Cardiac septum (tissue), 1 donor: Measurements from ENCODE around the gene PCSK2. TPM values are rescaled to one million over a fixed set of nuclear protein-coding genes. Genes with fewer than 3 reads are reported as not detected.

Experiments
- DNase-seq: peaks from one replicate; pipeline ENCODE4 v3.0.0-alpha.2; 2020; ENCODE audit warnings: low spot score
- intact Hi-C: fragments of 100-400 bp; cut with DNase I; formaldehyde crosslinking; loops from one replicate; pipeline ENCODE4 v1.14.0; 2022
- total RNA-seq: library from RNA; stranded (reverse); fragmentation: NEBNext Ultra II Directional; extraction: Animal tissue kit (Norgen Biotek cat#: 25700); gene quantifications from one replicate; pipeline ENCODE4 v1.2.1, GENCODE V29; 2021
- donor health status: DM: no; HTN: no; CAD: no.

PCSK2 gene
- total RNA-seq, 1 donor from 2014 or later: 0.35 TPM

DNA sequence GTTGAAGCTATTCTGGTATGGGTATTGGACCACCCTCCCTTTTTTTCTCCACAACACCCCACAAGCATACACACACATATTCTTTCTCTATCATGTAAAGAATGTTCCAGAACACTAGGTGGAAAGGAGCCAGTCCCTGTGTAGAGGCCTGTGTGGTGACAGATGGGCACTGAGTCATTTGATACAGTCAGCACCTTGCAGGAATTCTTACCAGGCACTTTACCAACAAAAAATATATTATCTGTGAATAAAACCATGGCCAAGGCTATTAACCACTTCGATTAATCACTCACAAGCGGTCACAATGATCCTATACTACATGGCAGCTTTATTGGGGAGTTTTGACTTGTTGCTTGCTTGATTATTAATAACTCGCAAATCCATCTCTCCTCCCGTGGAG is 154.9 kb downstream of the PCSK2 start:
- intact Hi-C loops: no loop called here
- DNase-seq: no peak

DNA sequence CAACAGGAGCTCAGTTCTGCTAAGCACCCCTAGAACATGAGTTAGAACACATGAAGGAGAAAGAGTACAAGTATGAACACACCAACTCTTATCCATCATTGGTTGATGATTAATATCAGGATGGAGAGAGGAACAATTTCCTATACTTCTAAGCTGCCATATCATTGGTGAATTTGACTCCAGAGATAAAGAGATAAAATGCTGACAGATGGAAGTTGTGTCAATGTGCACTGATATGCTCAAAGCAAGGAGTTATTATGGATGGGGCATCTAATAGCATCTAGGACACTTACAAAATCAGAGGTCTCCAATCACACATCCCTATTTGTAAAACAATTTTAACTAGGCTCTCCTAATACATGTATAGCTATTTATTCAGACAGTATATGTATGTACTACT is 159.0 kb downstream of the PCSK2 start:
- intact Hi-C loops: no loop called here
- DNase-seq: no peak

DNA sequence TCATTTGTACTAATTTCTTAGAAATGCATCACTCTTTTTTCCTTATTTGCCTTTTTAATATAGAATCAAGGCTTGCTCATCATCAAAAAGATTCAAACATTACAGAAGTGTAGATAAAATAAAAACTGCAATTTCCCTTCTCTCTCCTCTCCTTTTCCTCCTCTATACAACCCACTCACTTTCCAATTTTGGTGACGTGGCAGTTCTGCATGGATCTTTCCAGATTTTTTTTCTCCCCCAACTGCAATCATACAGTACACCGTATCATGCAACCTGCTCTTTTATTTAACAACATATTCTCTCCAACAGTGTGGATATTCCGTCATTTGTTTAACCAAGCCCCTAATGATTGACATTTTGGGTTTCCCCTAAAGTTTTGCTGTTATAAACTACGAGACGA is 163.8 kb downstream of the PCSK2 start:
- intact Hi-C loops: no loop called here
- no peak for DNase-seq

DNA sequence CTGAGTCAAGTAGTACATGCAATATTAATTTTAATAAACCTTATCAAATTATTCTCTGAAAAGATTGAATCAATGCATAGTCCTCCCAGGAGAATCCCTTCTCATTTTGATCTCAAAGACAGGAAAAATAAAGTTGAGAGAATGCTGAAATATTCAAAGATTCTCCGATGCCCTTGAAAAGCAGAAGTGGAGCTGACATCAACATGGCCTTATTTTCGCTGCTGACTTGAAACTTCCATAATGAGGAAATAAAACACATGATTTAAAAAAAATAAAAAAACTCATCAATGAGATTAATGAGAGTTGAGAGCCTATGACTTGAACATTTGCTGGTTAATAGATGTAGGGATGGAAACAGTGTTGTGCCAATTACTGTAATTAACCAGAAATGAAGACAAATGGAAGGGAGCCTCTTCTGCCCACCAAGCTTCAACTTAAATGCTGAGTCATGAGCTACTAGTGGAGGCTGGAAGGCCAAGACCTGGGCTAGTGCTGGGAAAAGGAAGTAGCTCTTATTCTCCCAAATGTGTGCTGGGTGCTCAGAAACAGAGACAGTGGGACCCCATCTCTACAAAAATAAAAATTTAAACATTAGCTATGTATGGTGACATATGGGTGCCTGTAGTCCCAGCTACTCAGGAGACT is 164.4 kb downstream of the PCSK2 start:
- intact Hi-C loops: no loop called here

DNA sequence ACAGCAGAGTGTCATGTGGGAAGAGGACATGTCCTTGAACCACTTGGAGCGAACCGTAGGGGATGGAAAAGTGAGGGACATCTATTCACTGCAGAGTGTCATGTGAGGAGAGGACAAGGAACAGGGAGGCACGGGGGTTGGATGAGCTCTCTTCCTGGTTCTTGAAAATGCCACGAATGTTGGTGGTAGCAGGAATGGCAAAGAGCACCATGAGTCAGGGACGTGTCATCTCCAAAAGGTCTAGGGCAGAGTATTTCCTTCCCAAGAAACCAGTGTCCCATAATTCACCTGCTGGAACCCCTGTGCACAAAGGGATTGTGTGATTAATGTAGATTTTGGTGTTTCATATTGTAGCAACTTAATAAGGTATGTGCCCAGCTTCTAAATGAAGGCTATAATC is 167.6 kb downstream of the PCSK2 start:
- intact Hi-C loops: no loop called here
- DNase-seq: no peak

More for the DNA sequence above, 164.4 kb downstream of the PCSK2 start:
- no peak for DNase-seq

DNA sequence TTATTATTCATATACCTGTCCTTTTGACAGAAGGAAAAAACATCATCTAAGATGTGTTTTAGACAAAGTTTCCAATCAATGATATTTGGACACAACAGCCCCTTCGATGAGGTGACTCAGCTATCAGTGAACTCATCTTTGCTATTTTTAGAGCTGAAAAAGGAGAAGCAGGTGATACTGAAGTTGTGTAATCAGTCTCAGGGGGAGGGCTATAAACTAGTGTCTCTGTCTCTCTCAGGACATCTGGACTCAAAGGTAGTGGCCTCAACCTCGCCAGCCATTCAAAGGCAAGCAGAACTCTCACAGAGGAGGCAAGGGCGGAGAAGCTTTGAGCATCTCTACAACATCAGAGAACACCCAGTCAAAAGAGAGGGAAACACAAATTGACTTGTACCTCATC is 168.9 kb downstream of the PCSK2 start:
- intact Hi-C loops: no loop called here
- DNase-seq: no peak

DNA sequence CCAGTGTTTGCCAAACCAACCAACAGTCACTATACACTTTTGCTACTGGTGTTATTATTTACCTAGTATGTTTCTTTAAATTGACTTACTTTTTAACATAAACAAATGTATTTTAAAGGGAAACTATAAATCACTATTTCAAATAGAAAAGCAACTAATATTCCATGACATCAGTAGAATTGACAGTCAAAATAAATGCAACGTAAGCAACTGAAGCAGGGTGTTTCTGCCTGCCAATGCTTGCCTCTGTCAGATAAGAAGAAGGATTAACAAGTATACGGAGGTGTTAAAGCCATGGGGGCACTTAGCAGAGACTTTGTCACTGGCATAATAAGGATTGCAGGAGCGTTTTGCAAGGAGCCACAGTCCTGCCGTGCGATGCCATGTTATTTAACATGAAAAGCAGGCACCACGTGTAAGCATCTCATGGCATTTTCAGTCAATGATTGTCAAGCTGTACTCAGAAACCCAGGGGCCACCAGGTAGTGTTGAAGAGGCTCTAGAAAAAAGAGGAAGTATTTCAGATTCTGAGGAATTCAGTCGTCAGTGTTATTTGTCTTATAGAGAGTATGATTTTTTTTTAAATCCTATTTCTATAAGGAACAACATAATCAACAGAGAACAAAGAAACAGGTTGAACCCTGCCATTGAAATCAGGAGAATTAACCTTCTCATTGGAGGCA is 172.6 kb downstream of the PCSK2 start:
- intact Hi-C loops: no loop called here
- no peak for DNase-seq

DNA sequence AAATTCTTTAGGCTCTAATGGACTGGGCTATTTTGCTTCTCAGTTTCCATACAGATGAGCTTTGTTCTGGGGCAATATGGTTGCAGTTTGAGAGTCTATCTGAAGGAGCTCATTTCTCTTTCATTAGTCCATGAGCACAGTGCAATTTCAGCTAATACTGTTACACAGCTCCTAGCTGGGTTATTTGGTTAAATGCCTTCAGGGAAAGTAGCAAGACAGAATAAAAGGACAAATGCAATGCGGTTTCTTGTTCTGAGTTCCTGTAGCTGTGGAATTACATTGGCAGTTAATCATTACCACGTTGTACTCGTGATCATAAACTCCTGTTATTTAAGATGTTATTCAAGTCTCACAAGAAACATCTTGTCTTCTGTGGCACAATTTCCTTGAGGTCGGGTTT is 176.6 kb downstream of the PCSK2 start:
- intact Hi-C loops: no loop called here
- no peak for DNase-seq

DNA sequence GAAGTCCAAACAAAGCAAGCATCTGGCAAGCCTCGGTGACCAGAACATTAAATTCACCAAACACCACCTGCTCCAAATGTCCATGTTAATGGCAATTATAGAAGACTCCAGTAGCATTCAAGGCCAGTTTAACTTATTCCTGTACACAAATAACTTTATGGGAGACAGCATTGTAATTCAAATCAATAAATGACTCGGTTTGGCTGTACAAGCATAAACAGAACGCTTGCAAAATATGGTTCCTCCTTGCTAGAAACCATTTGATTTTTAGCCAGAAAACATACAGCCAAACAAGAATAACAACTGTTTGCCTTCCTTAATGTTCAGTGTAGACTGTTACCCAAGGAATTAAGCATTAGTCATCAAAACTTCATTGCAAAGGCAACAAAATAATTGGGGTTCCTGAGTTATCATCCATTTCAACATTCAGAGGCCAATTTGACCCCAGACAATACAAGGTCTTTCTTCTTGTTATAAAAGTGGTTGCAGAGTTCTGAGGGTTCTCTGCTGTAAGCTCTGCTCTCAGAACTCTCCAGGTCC is 179.3 kb downstream of the PCSK2 start:
- intact Hi-C loops: no loop called here
- DNase-seq: no peak

DNA sequence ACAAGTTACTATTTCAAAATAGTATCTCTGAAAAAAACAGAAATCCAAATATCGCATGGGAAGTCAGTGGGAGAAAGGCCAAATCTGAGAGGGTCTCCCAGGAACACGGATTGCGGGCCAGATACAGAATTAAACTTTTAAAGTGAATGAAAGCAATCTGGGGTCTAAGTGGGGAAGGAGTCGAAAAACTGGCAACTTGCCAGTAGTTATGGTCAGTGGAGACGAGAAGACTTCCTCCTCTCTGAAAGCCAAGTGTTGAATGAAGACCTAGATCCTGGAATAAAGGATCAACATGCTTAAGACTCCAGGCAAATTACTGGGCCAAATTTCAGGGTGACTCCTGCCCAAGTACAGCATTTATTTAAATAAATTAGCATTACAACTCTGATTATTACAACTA is 180.7 kb downstream of the PCSK2 start:
- no peak for DNase-seq
- intact Hi-C loops: no loop called here

DNA sequence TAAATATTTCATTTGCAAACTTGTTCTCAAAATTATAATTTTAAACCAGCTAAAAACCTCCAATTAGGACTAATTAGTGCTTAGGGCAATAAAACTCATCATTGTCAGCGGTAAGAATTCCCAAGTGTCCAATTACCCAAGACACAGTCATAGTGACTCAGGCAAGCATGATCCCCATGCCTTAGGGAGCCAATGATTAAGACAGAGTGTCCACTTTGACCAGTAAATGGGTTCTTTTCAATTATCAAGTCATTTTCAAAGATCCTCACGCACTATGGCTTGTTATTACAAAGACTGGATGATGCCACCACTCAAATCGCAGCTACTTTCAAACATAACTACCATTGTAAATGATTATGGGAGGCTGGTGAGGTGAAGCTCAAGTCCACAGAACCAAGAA is 190.4 kb downstream of the PCSK2 start:
- intact Hi-C loops: no loop called here
- DNase-seq: no peak

DNA sequence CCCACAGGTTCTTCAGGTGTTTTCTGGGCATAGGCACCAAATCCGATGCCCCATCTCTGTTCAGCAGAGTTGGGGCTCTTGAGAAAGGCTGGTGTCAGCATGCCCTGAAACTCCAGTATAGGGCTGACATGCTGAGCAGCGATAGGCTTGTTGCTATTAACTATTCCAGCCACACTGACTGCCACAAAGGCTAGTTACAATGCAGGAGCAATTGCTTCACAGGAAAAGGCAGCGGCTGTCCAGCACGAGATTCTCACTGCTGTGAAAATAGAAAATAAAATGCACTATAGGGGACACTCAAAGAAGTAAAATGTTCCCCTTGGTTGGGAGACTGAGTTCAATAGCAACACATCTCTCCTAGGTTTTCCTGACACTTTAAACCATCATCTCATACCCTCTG is 191.9 kb downstream of the PCSK2 start:
- no peak for DNase-seq
- intact Hi-C loops: no loop called here

DNA sequence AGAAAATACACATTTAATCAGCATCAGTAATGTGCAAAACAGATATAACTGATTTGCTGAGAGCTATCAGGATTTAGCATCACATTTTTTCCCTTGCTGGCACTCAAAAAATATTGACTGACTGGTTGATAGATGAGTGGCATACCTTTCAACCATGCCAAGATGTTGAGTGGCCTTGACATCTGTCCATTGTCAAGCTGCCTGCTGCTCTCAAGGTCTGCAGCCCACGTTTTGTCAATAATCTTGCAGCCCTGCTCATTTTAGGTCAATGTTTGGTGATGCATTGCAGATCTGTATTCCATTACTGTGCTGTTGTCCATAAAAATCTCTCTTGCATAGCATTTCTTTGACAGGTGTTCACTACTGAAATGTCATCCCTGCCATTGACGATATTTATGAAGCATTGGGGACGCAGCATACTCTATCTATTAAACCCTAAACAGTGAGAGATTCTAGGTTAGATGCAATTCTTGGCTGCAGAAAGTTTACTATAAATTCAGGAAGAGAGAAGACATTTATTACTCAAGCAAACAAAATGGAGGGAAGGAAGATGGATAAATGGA is 192.7 kb downstream of the PCSK2 start:
- DNase-seq: no peak
- intact Hi-C loops: no loop called here

DNA sequence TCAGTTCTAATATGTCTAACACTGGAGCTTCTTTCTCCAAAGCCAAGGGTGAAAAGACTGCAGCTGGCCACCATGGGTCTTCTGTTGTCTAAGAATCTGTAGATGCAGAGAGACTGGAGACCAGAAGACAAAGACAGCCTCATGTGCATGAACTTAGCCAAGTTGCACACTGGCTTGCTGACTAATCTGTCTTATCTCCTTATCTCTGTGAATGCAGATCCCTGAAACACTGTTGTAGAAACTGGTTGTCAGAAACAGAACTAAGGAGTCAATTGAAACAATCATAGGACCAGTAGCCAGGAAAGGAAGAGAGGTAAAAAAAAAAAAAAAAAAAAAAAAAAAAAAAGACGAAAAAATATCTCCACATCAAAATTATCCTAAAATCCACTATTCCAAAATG is 194.7 kb downstream of the PCSK2 start:
- intact Hi-C loops: no loop called here
- no peak for DNase-seq

DNA sequence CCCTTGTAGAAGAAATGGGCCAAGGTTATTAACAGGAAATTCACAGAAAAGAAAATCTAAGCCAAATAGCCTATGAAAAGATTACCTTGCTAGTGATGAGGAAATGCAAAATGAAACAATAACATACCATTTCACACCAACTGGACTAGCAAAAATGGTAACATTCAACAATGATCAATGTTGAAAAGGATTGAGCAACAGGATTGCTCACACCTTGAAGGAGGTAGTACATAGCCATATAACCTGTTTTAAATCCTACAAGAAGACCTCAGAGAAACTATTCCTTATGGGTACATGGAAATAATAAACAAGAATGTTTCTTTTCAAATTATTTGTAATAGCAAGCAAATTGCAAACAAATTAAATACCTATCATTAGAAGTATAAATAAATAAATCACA is 196.9 kb downstream of the PCSK2 start:
- no peak for DNase-seq
- intact Hi-C loops: no loop called here

DNA sequence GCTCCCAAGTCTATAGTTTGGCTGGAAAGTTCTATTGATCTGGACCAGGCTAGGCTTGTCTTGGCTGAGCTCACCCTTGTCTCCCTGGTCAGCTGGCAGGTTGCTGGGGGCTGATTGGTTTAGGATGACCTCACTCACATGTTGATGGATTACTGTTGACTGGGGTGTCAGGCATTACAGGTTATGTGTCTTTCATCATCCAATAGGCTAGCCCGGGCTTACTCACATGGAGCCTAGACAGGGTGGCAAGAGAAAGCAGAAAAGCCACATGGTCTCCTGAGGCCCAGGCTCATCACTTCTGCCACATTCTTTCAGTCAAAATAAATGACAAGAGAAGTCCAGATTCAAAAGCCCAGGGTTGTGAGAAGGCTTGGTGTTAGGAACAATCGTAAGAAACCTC is 200.8 kb downstream of the PCSK2 start:
- no peak for DNase-seq
- intact Hi-C loops: no loop called here

DNA sequence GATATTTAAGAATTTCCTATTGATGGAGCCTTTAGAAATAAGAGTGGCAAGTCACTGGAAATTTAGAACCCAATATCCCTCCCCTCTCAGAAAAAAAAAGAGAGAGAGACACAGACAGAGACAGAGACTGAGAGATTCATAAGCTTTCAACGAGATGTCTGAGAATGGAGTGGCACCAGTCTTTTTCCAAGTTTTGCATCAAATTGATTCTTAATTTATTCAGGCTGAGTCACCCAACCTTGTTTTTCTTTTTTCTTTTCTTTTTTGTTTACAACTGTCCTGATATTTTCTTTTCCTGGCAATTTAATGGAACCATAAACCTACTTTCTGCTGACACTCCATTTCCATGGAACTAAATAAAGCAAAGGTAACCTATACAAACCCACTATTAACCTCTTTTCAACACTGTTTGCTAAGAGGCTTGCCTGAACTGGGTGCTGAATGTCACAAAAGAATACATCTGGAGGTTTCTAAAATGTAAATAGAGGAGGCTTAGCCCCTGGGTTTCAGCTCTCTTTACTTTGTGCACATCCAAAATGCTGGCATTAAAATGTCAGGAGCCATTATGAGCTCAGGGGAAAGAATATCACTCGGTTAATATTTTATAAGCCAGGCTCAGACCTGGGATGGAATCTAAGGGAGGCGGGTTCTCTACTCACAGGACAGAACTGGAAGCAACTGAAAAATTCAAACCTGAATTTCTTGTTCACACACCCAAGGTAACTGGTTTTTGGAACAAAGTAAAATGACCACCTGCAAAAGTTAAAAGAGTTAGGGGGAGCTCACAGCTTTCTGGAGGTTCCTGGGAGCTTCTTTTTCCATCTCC is 203.5 kb downstream of the PCSK2 start:
- DNase-seq: no peak

DNA sequence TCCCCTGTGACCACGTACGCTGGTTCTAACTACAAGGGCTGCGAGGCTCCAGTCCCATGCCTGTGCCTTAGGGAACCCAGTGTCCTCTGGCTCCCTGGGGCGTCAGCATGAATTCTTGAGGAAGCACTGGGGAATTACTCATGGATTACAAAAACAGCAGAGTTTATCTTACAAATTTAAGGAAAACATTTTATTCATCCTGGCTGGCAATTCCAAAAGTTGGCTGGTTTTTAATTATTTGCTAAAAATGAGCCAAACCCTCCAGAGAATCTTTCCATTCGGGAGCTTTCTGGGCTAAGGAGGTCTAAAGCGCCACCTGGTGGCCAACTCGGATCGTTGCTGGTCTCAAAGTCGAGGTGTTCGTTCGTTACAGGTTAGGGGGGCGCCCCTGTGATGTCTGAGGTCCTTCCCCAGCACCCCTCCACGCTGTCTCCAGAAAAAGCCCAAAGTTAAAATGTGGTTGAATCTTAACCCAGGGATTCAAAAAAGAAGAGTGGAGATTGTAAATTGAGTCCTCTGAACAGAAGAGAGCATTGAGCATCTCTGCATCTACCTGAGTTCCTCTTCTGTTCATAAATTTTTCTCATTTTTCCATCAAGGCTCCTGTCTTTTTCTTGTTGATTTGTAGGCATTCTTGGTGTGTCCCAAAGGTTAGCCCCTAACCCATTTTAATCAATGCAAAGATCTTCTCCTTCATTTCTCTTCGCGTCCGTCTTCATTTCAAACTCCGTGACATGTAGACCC is 205.0 kb downstream of the PCSK2 start:
- no peak for DNase-seq
- intact Hi-C loops: loop anchor here (2.0 kb wide), 1 partner anchor 627 kb away; no protein-coding TSS in a partner anchor

More for the DNA sequence above, 203.5 kb downstream of the PCSK2 start:
- intact Hi-C loops: loop anchor here (2.0 kb wide), 1 partner anchor 626 kb away; no protein-coding TSS in a partner anchor

DNA sequence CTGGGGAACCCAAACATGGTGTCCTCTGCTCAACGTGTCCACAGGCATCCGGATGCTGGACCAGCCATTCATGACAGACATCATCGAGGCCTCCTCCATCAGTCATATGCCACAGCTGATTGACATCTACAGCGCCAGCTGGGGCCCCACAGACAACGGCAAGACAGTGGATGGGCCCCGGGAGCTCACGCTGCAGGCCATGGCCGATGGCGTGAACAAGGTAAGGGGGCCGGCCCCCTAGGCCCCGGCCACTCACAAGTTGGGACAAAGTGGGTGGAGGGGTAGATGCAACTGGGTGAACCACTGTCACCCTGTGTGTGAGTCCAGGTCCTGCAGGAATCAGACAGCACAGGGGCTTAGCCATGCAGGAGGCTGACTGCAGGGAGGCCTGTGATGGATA is 209.8 kb downstream of the PCSK2 start:
- intact Hi-C loops: no loop called here
- DNase-seq: no peak
